DMS 273 (cell line): ENCODE results near the gene MTR.

ENCODE experiments used
- DNase-seq: peaks from one replicate; lab custom pipeline; 2025; ENCODE audit not compliant: unreplicated experiment; lab: John Stamatoyannopoulos, UW

MTR gene

GRCh38 chr1:236862219-236862591, 67.1 kb downstream of the MTR start:
- no peak for DNase-seq

- no peak for DNase-seq
These were observed 67.6 kb downstream of the MTR start for GRCh38 chr1:236862615-236863211.

GRCh38 chr1:236864211-236864610, 69.1 kb downstream of the MTR start:
- no peak for DNase-seq

GRCh38 chr1:236864996-236865817, 70.1 kb downstream of the MTR start:
- DNase-seq, result no peak

GRCh38 chr1:236865818-236866155, 70.7 kb downstream of the MTR start:
- no peak for DNase-seq

- DNase-seq, result peak; percentile 77
These were observed 73.8 kb downstream of the MTR start for GRCh38 chr1:236868625-236869467.

GRCh38 chr1:236869911-236870310, 74.8 kb downstream of the MTR start:
- DNase-seq, result no peak

- DNase-seq, result no peak
These were observed 75.6 kb downstream of the MTR start for GRCh38 chr1:236870721-236871120.

GRCh38 chr1:236872075-236872666, 77.1 kb downstream of the MTR start:
- no peak for DNase-seq

GRCh38 chr1:236875975-236876374, 80.9 kb downstream of the MTR start:
- no peak for DNase-seq

GRCh38 chr1:236877661-236878060, 82.6 kb downstream of the MTR start:
- no peak for DNase-seq

GRCh38 chr1:236880209-236880608, 85.1 kb downstream of the MTR start:
- no peak for DNase-seq

- DNase-seq, result no peak
These were observed 87.6 kb downstream of the MTR start for GRCh38 chr1:236882678-236883077.

GRCh38 chr1:236886199-236886598, 91.1 kb downstream of the MTR start:
- no peak for DNase-seq

GRCh38 chr1:236887081-236887480, 92.0 kb downstream of the MTR start:
- no peak for DNase-seq

- DNase-seq, result peak; percentile 87
These were observed 93.0 kb downstream of the MTR start for GRCh38 chr1:236888126-236888525.

GRCh38 chr1:236888903-236889302, 93.8 kb downstream of the MTR start:
- peak; percentile 70 for DNase-seq

- DNase-seq, result no peak
These were observed 95.3 kb downstream of the MTR start for GRCh38 chr1:236890152-236891056.

- no peak for DNase-seq
These were observed 98.8 kb downstream of the MTR start for GRCh38 chr1:236893626-236894545.
